ENCODE measurements around the gene PPP1R3F. TPM values are rescaled to one million over a fixed set of nuclear protein-coding genes. Genes with fewer than 3 reads are reported as not detected.

PPP1R3F gene
- total RNA-seq, 1 donor, result 5.6 TPM

Other genes with a start within 250 kb of the PPP1R3F start
- gene TFE3, start 226.4 kb upstream of the PPP1R3F start, total RNA-seq, result 37.1 and 45.1 TPM in 2 replicates
- 0.86 and 0.97 TPM in 2 replicates for gene CCDC120, start 210.8 kb upstream of the PPP1R3F start, total RNA-seq
- 12.6 and 15.1 TPM in 2 replicates for gene PRAF2, start 195.8 kb upstream of the PPP1R3F start, total RNA-seq
- 46.6 and 56.0 TPM in 2 replicates for gene WDR45, start 189.9 kb upstream of the PPP1R3F start, total RNA-seq
- 13.0 and 15.5 TPM in 2 replicates for gene GPKOW, start 146.1 kb upstream of the PPP1R3F start, total RNA-seq
- gene MAGIX, start 107.0 kb upstream of the PPP1R3F start, total RNA-seq, result 1.9 and 2.2 TPM in 2 replicates
- 19.0 and 29.6 TPM in 2 replicates for gene PLP2, start 97.9 kb upstream of the PPP1R3F start, total RNA-seq
- 5.2 TPM in 2 replicates for gene PRICKLE3, start 83.4 kb upstream of the PPP1R3F start, total RNA-seq
- gene SYP, start 69.6 kb upstream of the PPP1R3F start, total RNA-seq, result under 0.01 TPM in 1 of 2 replicates, not detected in the other
- not detected in 2 replicates for gene CACNA1F, start 36.5 kb upstream of the PPP1R3F start, total RNA-seq
- gene CCDC22, start 34.3 kb upstream of the PPP1R3F start, total RNA-seq, result 8.6 and 11.3 TPM in 2 replicates
- under 0.01 TPM in 1 of 2 replicates, not detected in the other for gene FOXP3, start 5.1 kb upstream of the PPP1R3F start, total RNA-seq
- gene GAGE10, start 33.9 kb downstream of the PPP1R3F start, total RNA-seq, result not detected in 2 replicates
- not detected in 2 replicates for gene GAGE12J, start 52.2 kb downstream of the PPP1R3F start, total RNA-seq
- gene GAGE13, start 61.8 kb downstream of the PPP1R3F start, total RNA-seq, result not detected in 2 replicates

Measured in fibroblast of villous mesenchyme (primary cell).